GM18858 (cell line): ENCODE measurements around the gene APCDD1.
"Not testable (repeated sequence)": the region's sequence is repeated elsewhere in the genome, so short reads cannot be mapped to it uniquely, and the experiment has no call there.

ENCODE experiments used
- ATAC-seq: cut with Tn5 transposase; IDR thresholded peaks from one replicate; pipeline ENCODE4 v1.9.1; 2021; ENCODE audit not compliant: unreplicated experiment

The APCDD1 gene

DNA sequence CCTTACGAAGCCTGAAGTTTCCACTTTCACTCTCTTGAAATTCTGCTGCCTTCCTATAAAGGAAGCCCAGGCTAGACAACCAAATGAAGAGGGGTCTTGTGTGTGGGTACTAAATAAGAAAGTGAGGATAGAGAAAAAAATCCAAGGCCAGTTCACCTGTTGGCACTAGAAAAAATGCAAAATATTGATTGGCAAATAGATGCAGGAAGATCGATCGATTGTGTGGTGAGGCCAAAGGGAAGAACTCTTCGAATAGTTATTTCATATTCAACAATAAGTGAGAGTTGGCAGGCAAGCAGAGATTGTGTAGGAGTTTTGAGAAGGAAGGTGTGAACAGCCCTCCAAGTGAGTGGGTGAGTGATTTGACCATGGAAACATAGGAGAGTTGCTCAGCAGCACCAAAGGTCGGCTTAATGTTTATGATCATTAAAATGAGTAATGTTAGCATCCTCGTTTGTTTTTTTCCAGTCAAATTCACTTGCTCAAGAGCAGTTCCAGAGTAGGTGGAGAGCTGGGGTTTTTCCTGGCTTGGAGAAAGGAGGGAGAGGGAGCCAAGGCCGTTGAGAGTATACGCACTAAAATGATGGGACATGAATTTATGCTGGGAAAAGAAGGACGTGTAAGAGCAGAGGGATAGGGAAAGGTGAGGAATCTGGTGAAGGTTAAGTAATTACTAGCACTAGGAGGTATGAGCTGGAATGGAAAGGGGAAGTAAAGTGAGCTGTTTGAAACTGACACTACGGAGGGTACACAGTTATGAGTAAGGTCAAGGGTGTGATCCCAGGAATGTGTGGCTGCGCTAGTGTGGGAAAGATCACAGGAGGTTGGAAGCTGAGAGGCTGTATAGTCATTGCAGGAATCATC lies 70.3 kb downstream of the APCDD1 start:
- ATAC-seq = no peak

GRCh38 chr18:10525371-10525691 lies 70.9 kb downstream of the APCDD1 start:
- no peak for ATAC-seq

DNA sequence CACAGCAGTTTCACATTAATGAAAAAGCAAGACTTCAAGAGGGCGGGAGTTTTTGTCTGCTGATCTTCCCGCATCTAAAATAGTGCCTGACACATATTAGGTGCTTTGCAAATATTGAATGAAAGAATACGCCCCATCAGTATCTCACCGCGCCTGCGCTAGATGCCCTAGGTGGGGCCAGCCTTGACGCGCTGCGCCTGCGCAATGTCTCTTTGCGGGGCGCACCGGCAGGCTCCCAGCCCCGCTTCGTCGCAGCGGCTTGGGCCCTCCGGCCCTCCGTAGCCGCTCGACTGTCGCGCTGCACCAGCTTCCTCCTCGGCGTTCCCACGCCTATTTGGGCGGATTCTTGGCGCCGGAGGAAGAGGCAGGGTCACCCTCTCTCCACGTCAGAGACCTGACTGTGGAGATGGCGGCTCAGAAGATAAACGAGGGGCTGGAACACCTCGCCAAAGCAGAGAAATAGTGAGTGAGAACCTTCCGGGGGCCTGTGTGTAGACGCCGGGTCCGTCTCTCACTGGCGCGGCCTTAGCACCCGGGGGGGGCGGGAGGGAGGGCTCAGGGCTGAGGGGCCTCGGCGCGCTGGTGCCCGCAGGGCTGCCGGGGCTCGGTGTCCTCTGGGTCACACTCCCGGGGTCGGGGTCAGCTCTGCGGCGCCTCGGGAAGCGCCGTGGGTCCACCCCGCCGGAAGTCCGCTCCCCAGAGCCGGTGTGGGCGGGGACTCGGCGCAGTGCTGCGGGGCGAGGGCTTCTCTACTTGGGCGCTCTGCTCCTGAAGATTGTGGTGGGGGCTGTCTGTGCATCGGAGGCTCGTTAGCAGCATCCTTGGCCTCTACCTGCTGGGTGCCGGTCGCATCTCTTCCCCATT lies 71.5 kb downstream of the APCDD1 start, which contains the start of gene NAPG:
NAPG (plus strand) TSS at position 331 of the 864 bp plus-strand sequence; CDS start at position 407, 76 bp downstream.
- ATAC-seq = peak; percentile 59

- ATAC-seq = no peak
These were observed 72.1 kb downstream of the APCDD1 start for GRCh38 chr18:10526561-10526949.

GRCh38 chr18:10528439-10528838 lies 74.0 kb downstream of the APCDD1 start:
- no peak for ATAC-seq

GRCh38 chr18:10530002-10530401 lies 75.6 kb downstream of the APCDD1 start:
- no peak for ATAC-seq

DNA sequence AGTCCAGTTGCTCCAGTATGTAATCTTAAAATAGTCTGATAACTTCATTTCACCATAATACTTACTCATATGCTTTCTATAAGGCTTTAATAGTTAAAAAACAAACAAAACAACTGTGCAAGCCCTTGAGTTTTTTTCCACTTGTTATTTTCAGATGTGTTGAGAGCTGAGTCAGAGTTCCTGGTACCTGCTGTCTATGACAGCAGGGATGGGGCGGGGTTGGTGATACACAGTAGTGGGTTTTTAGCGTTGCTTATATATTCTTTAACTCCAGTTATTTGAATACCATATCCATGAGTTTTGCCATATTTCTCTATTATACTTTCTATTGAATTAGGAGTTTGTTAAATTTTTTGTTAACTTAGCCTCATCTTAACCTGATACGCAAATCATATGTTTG lies 76.4 kb downstream of the APCDD1 start:
- ATAC-seq = no peak

GRCh38 chr18:10533111-10533510 lies 78.7 kb downstream of the APCDD1 start:
- ATAC-seq = no peak

- ATAC-seq = no peak
These were observed 81.8 kb downstream of the APCDD1 start for GRCh38 chr18:10536280-10536679.

DNA sequence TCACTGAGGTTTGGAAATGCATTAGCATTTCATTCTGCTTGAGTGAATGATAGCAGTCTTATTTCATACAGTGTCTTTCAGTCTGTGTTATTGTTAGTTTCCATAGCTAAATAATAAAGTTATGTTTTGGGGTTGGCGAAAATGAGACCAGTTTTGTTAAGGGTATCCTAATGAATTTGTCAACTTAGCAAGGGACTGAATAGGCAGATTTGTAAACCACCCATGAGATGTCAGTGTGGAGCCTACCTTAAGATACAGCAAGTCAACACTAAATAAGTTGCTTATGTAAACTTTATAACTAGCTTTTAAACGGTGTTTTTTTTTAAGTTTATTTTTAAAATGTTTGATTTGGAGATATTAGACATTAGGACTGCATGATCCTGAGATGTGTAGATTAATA lies 83.3 kb downstream of the APCDD1 start:
- no peak for ATAC-seq

DNA sequence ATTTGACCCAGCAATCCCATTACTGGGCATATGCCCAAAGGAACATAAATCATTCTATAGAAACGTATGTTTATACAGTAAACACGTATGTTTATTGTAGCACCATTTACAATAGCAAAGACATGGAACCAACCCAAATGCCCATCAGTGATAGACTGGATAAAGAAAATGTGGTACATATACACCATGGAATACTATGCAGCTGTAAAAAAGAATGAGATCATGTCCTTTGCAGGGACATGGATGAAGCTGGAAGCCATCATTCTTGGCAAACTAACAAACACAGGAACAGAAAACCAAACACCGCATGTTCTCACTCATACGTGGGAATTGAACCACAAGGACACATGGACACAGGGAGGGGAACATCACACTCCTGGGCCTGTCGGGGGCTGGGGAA lies 84.7 kb downstream of the APCDD1 start:
- not testable (repeated sequence) for ATAC-seq
